HG03432 (cell line): ENCODE measurements around the gene PPM1L.

ENCODE experiments used
- ATAC-seq: cut with Tn5 transposase; IDR thresholded peaks from one replicate; pipeline ENCODE4 v1.9.1; 2021; ENCODE audit warnings: mild to moderate bottlenecking, moderate library complexity; ENCODE audit not compliant: unreplicated experiment

PPM1L gene

GRCh38 chr3:160758929-160759577, 3.0 kb downstream of the PPM1L start:
- ATAC-seq, result no peak

- ATAC-seq, result no peak
Observed at GRCh38 chr3:160763073-160763472, 7.0 kb downstream of the PPM1L start.

GRCh38 chr3:160765211-160765610, 9.2 kb downstream of the PPM1L start:
- ATAC-seq, result no peak

GRCh38 chr3:160768031-160768430, 12.0 kb downstream of the PPM1L start:
- no peak for ATAC-seq

DNA sequence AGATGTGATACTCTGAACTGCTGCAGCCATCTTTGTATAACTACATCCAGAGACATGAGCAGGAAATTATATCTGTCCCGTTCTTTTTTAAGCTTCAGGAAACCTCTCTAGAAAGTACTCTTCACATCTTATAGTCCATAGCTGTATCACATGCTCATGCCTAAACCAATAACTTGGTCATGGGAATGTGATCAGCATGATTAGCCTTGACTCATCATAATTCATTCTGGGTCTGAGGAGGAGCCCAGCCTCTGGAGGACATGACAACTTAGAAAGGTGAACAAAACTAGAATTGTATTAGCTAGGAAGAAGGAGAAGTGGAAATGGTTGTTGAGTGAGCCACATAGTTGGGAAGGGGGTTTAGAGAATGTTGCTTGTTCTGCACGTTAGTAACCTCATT, 12.9 kb downstream of the PPM1L start:
- ATAC-seq, result no peak

GRCh38 chr3:160771811-160772459, 15.9 kb downstream of the PPM1L start:
- ATAC-seq, result no peak

DNA sequence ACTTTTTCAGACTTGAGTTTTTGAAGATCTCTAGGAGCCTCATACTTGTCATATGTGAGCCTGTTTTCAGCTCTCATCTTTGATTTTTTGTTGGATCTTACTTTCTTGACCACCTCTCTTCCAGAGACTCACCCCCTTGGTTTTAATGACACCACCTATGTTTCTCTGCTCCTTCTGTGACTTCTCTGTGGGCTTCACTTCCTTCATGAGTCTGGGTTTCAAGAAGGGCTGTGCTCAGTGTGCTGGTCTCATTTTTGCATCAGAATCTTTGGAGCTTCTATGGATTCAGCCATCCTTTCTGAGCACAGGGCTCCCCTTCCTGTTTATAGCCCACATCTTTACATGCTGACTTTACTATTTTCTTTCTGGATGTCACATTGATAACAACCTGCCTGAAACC, 17.7 kb downstream of the PPM1L start:
- no peak for ATAC-seq

DNA sequence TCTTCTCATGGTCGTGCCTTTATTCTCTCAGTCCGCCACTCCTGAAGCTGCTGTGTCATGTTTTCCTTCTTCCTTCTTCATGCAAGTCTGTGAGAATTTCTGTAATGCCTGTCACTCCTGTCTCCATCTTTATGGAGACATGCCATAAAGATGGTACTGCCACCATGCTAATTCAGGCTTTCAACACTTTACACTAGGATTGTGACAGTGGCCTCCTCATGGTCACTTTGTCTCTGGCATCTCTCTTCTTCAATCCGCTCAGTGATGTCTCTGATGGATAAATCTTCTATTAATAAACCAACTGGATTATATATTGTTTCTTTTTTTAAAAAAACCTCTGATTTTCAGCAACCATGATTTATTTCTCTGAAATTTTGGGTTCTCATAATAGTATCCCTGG, 18.1 kb downstream of the PPM1L start:
- no peak for ATAC-seq

DNA sequence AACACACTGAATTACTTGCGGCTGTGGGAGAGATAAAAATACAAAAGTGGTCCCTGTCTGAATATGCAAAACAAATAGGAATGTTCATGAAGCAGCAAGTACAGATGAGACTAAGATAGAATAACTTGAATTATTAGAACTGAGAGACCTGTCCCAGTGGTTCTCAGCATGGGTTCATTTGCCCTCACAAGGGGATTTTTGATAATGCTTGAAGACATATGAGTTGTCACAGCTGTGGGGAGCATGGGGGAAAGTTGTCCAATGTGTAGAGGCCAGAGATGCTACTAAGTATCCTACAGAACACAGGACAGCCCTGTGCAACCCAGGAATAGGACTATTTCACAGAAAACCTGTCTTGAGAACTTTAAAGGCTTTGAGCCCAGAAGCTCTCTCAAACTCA, 22.4 kb downstream of the PPM1L start:
- ATAC-seq, result no peak

GRCh38 chr3:160779040-160779439, 23.0 kb downstream of the PPM1L start:
- no peak for ATAC-seq

GRCh38 chr3:160780245-160780644, 24.2 kb downstream of the PPM1L start:
- no peak for ATAC-seq

DNA sequence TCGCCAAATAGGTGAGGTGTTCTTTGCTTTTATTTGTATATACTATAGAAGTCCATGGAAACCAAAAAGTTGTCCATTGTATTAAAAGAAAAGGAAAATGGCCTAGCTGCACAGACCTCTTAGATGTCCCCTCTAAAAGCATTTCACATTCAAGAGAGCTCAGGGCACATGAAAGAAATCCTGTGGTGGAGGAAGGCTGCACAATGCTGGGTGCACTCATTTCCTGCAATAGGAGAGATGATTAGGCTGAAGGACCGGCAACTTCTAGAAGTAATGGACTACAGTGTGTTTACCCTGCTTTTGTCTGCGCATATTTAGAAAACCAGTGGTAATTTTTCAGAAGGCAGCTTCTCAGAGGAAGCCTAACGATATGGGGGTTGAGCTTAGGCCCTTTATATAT, 25.4 kb downstream of the PPM1L start:
- ATAC-seq, result no peak

DNA sequence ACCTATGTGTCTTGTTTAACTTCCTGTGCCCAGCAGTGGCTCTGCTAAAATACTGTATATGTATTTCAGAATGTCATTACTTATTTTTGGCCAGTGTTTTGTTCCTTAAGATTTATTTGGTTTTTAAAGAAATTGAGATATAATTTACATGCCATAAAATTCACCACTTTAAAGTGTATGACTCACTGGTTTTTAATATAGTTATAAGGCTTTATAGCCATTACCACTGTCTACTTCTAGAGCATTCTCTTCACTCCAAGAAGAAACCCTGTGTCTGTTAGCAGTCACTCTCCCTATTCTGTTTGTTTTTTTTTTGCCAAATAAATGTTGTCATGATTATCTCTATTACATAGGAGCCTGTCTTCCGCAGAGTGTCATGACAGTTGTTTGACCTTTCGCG, 25.8 kb downstream of the PPM1L start:
- ATAC-seq, result no peak

- ATAC-seq, result no peak
Observed at GRCh38 chr3:160784853-160785252, 28.8 kb downstream of the PPM1L start.

- ATAC-seq, result no peak
Observed at GRCh38 chr3:160790726-160791125, 34.7 kb downstream of the PPM1L start.

GRCh38 chr3:160792540-160792939, 36.5 kb downstream of the PPM1L start:
- no peak for ATAC-seq

DNA sequence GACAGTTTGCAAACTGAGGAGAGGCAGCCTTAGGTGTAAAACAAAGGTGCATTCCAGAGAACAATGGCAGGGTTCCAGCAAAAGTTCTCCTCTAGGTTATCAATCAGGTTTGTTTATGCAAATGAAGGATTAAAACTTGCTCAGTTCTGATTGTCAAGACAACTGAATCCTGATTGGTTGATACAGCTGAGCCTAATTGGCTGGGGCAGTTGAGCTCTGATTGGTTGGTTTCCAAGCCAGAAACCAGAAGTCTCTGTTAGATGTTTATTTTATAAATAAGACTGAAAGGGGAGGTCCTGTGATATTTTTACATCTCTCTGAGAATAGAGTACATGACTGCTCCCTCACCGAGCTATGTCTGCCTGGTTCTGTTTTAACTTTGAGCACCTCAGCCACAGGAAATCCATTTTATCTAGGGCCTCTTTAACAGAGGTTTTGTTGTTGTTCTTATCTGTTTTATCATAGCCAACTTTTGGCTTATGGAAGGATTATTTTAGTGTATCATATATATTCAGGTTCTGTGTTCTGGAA, 37.8 kb downstream of the PPM1L start:
- ATAC-seq, result no peak

GRCh38 chr3:160796089-160796812, 40.2 kb downstream of the PPM1L start:
- ATAC-seq, result no peak

DNA sequence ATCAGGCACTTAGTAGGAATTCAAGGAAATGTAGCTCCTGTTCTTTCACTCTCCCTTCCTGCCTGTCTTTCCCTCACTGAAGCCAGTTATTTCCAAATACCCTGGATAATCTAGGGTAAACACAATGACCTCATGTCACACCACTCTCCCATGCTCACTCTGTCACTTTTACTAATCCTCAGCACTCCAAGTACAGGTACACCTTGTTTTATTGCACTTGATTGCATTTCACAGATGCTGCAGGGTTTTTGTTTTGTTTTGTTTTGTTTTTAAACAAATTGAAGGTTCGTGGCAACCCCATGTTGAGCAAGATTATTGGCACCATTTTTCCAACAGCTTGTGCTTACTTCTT, 40.8 kb downstream of the PPM1L start:
- ATAC-seq, result no peak

DNA sequence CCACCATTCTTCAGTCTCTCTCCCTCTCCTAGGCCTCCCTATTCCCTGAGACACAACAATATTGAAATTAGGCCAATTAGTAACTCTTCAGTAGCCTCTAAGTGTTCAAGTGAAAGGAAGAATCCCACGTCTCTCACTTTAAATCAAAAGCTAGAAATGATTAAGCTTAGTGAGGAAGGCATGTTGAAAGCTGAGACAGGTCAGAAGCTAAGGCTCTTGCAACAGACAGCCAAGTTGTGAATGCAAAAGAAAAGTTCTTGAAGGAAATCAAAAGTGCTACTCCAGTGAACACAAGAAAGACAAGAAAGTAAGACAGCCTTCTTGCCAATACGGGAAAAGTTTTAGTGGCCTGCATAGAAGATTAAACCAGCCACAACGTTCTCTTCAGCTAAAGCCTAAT, 41.3 kb downstream of the PPM1L start:
- no peak for ATAC-seq

DNA sequence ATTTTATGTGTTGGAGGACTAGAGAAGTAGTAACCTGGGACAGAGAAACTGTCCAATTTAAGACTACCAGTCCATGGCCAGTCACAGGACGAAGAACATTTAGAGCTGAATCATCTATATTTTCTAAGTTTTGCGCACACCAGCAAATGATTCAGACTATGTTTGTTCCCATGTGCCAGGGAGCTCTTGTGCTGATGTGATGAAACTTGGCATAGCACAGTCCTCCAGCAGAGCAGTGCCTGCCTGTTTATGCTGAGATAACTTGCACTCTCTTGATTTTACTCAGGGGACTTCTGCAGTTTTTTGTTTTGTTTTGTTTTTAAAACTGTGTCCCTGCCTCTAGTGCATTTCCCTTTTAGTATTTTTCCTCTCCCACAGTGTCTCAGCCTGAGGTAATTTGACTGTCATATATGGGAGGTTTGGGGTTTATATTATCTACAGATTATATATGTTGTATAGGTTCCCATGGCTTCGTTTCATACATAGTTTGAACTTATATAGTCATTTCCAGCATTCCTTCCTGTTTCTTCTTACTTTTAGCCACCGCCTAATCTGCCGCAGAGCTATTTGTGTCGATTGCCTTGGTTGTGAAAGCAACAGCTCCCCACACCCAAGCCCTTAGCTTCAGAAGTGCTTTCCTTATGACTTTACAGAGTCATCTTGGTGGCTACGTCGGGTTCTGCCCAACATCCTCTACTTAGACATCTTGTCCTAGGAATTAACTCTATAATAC, 45.5 kb downstream of the PPM1L start:
- peak; percentile 83 for ATAC-seq
